ENCODE results near the gene ZNF385A.

DNA sequence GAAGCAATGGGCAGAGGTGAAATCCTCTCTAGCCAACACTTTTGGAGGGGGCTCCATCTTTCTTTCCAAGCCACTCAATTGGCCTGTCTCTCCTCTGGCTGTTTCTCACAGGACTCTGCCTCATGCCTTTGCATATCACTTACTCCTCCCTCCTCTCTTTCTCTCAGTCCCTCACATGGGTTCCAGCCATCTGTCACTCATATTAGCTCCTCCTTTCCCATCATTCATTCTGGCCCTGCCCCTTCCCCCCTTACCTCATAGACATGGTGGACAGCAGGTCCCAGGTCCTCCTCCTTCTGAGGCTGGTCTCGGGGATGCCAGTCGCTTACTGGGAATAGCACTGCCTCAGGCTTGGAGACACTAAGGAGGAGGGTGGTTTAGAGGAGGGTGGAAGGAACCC, 16.6 kb upstream of the ZNF385A start:
- TF ChIP-seq, protein P1, sequence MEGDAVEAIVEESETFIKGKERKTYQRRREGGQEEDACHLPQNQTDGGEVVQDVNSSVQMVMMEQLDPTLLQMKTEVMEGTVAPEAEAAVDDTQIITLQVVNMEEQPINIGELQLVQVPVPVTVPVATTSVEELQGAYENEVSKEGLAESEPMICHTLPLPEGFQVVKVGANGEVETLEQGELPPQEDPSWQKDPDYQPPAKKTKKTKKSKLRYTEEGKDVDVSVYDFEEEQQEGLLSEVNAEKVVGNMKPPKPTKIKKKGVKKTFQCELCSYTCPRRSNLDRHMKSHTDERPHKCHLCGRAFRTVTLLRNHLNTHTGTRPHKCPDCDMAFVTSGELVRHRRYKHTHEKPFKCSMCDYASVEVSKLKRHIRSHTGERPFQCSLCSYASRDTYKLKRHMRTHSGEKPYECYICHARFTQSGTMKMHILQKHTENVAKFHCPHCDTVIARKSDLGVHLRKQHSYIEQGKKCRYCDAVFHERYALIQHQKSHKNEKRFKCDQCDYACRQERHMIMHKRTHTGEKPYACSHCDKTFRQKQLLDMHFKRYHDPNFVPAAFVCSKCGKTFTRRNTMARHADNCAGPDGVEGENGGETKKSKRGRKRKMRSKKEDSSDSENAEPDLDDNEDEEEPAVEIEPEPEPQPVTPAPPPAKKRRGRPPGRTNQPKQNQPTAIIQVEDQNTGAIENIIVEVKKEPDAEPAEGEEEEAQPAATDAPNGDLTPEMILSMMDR (IDR thresholded peaks at IDR 0.05; ENCODE audit: poor library complexity, severe bottlenecking): no peak
- TF ChIP-seq RAD21 (conservative IDR thresholded peaks at IDR 0.05) (no peak), POLR2AphosphoS5 (IDR thresholded peaks at IDR 0.05) (no peak), EP300 (conservative IDR thresholded peaks at IDR 0.05; ENCODE audit: poor library complexity, severe bottlenecking) (no peak), SMC3 (conservative IDR thresholded peaks at IDR 0.05; ENCODE audit: poor library complexity) (no peak), EZH2 (IDR thresholded peaks at IDR 0.05; ENCODE audit: borderline replicate concordance, insufficient read depth, low read length, poor library complexity, severe bottlenecking) (no peak), MXI1 (conservative IDR thresholded peaks at IDR 0.05; ENCODE audit: poor library complexity, severe bottlenecking) (no peak)
- TF ChIP-seq, protein P2, sequence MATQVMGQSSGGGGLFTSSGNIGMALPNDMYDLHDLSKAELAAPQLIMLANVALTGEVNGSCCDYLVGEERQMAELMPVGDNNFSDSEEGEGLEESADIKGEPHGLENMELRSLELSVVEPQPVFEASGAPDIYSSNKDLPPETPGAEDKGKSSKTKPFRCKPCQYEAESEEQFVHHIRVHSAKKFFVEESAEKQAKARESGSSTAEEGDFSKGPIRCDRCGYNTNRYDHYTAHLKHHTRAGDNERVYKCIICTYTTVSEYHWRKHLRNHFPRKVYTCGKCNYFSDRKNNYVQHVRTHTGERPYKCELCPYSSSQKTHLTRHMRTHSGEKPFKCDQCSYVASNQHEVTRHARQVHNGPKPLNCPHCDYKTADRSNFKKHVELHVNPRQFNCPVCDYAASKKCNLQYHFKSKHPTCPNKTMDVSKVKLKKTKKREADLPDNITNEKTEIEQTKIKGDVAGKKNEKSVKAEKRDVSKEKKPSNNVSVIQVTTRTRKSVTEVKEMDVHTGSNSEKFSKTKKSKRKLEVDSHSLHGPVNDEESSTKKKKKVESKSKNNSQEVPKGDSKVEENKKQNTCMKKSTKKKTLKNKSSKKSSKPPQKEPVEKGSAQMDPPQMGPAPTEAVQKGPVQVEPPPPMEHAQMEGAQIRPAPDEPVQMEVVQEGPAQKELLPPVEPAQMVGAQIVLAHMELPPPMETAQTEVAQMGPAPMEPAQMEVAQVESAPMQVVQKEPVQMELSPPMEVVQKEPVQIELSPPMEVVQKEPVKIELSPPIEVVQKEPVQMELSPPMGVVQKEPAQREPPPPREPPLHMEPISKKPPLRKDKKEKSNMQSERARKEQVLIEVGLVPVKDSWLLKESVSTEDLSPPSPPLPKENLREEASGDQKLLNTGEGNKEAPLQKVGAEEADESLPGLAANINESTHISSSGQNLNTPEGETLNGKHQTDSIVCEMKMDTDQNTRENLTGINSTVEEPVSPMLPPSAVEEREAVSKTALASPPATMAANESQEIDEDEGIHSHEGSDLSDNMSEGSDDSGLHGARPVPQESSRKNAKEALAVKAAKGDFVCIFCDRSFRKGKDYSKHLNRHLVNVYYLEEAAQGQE (IDR thresholded peaks at IDR 0.05; ENCODE audit: borderline replicate concordance): no peak
